SK-N-SH treated with all-trans-retinoic acid at 6 μM for 48 hours (cell line): Measurements from ENCODE around the gene ST6GAL1.
A peak's percentile ranks its signal among the peaks of the same experiment; 100 is the strongest.

ENCODE experiments used
- ATAC-seq: fragments of 200-7000 bp; cut with Tn5 transposase; 3 replicates; pipeline ENCODE4 v1.9.1; 2020; ENCODE audit warnings: mild to moderate bottlenecking, moderate library complexity
- ARNTL ChIP-seq: fragments of 450-650 bp; formaldehyde crosslinking; IDR thresholded peaks from 2 replicates; pipeline ENCODE4 v1.5.0; 2020; ENCODE audit warnings: low read depth, mild to moderate bottlenecking, moderate library complexity, borderline replicate concordance
- BACH2 ChIP-seq: fragments of 250-450 bp; sonication (Bioruptor Pico); IDR thresholded peaks from 2 replicates; pipeline ENCODE4 v1.9.0; 2021; ENCODE audit warnings: mild to moderate bottlenecking, borderline replicate concordance
- CSDC2 ChIP-seq: fragments of 250-450 bp; sonication (Bioruptor Pico); IDR thresholded peaks from 2 replicates; pipeline ENCODE4 v1.5.0; 2020; ENCODE audit warnings: mild to moderate bottlenecking, moderate library complexity
- ESRRG ChIP-seq: fragments of 250-450 bp; sonication (Bioruptor Pico); IDR thresholded peaks from 2 replicates; pipeline ENCODE4 v1.6.1; 2021; ENCODE audit warnings: mild to moderate bottlenecking
- ISL1 ChIP-seq: fragments of 250-450 bp; sonication (Bioruptor Pico); IDR thresholded peaks from 2 replicates; pipeline ENCODE4 v2.1.2; 2022; ENCODE audit warnings: mild to moderate bottlenecking, moderate library complexity
- OSR1 ChIP-seq: fragments of 250-450 bp; sonication (Bioruptor Pico); IDR thresholded peaks from 2 replicates; pipeline ENCODE4 v1.8.0; 2022; ENCODE audit warnings: moderate library complexity, mild to moderate bottlenecking, inconsistent platforms
- PPARA ChIP-seq: fragments of 250-450 bp; sonication (Bioruptor Pico); IDR thresholded peaks from 2 replicates; pipeline ENCODE4 v1.5.0; 2020; ENCODE audit warnings: mild to moderate bottlenecking, borderline replicate concordance
- RARB ChIP-seq: fragments of 250-450 bp; sonication (Bioruptor Pico); IDR thresholded peaks from 2 replicates; pipeline ENCODE4 v1.8.0; 2021; ENCODE audit warnings: mild to moderate bottlenecking, moderate library complexity
- SNAI2 ChIP-seq: fragments of 250-450 bp; sonication (Bioruptor Pico); IDR thresholded peaks from 2 replicates; pipeline ENCODE4 v1.5.0; 2020; ENCODE audit warnings: mild to moderate bottlenecking, moderate library complexity
- TOX ChIP-seq: fragments of 250-450 bp; sonication (Bioruptor Pico); IDR thresholded peaks from 2 replicates; pipeline ENCODE4 v1.8.0; 2021; ENCODE audit warnings: mild to moderate bottlenecking, moderate library complexity, borderline replicate concordance
- ZC3H10 ChIP-seq: fragments of 250-450 bp; sonication (Bioruptor Pico); IDR thresholded peaks from 2 replicates; pipeline ENCODE4 v1.5.1; 2021; ENCODE audit warnings: mild to moderate bottlenecking, moderate library complexity
- ZNF565 ChIP-seq: fragments of 450-650 bp; formaldehyde crosslinking; conservative IDR thresholded peaks from 2 replicates; pipeline ENCODE4 v1.5.0; 2020; ENCODE audit warnings: low read depth, mild to moderate bottlenecking, moderate library complexity
- ZNF8 ChIP-seq: fragments of 450-650 bp; formaldehyde crosslinking; IDR thresholded peaks from 2 replicates; pipeline ENCODE4 v1.5.0; 2020; ENCODE audit warnings: mild to moderate bottlenecking, moderate library complexity
- TF ChIP-seq, protein P1 (sequence below): fragments of 250-450 bp; sonication (Bioruptor Pico); IDR thresholded peaks from 2 replicates; pipeline ENCODE4 v1.8.0; 2021; ENCODE audit warnings: low read depth, mild to moderate bottlenecking, moderate library complexity, borderline replicate concordance
- TF ChIP-seq, protein P2 (sequence below): fragments of 250-450 bp; sonication (Bioruptor Pico); IDR thresholded peaks from 2 replicates; pipeline ENCODE4 v1.5.0; 2020; ENCODE audit warnings: mild to moderate bottlenecking, moderate library complexity
- TF ChIP-seq, protein P3 (sequence below): fragments of 250-450 bp; sonication (Bioruptor Pico); IDR thresholded peaks from 2 replicates; pipeline ENCODE4 v1.5.1; 2021; ENCODE audit warnings: mild to moderate bottlenecking, moderate library complexity
- TF ChIP-seq, protein P4 (sequence below): fragments of 250-450 bp; sonication (Bioruptor Pico); IDR thresholded peaks from 2 replicates; pipeline ENCODE4 v1.5.1; 2020; ENCODE audit warnings: low read depth, mild to moderate bottlenecking, moderate library complexity
- TF ChIP-seq, protein P5 (sequence below): fragments of 250-450 bp; sonication (Bioruptor Pico); IDR thresholded peaks from 2 replicates; pipeline ENCODE4 v1.8.0; 2020; ENCODE audit warnings: mild to moderate bottlenecking, moderate library complexity, borderline replicate concordance

ST6GAL1 gene

DNA sequence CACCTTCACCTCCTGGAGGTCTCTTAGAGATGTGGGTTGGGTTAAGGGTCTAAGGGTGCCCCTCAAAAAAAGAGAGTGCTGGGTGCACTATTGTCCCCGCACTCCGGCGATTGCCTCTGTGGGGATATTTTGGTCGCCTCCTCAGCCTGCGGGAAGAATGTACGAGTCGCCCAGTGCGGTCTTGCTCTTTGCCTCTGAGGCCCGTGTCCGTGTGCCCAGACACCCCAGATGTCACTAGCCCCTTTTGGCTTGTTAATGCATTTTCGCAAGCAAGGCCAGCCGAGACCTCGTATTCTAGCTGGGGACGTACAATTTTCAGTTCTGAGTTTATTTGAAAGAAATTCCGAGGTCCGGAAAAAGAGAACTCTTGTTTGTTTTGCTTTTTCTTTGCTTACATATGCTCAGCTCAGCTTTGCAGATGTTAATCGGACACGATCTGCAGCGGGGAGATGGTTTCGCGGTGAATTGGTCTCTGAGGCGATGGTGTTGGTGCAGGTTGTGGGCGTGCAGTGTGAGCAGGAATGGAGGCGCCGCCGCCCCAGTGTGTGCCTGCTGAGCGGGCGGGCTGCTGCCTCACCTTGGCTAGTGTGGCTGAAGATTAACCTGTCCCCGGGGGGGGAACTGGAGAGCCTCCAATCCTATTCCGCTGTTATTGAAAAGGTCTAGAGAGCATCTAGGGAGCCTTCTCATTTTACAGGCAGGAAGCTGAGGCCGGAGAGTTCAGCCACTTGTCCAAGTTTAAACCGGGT is 1.4 kb downstream of the ST6GAL1 start:
- peak; percentile 46 for ATAC-seq
- TF ChIP-seq TOX (CRISPR knock-in tag), result no peak
- TF ChIP-seq ZC3H10 (CRISPR knock-in tag), result no peak
- TF ChIP-seq ISL1 (CRISPR knock-in tag), result no peak
- TF ChIP-seq, protein P1, sequence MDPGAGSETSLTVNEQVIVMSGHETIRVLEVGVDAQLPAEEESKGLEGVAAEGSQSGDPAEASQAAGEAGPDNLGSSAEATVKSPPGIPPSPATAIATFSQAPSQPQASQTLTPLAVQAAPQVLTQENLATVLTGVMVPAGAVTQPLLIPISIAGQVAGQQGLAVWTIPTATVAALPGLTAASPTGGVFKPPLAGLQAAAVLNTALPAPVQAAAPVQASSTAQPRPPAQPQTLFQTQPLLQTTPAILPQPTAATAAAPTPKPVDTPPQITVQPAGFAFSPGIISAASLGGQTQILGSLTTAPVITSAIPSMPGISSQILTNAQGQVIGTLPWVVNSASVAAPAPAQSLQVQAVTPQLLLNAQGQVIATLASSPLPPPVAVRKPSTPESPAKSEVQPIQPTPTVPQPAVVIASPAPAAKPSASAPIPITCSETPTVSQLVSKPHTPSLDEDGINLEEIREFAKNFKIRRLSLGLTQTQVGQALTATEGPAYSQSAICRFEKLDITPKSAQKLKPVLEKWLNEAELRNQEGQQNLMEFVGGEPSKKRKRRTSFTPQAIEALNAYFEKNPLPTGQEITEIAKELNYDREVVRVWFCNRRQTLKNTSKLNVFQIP (CRISPR knock-in tag), result no peak
- TF ChIP-seq, protein P2, sequence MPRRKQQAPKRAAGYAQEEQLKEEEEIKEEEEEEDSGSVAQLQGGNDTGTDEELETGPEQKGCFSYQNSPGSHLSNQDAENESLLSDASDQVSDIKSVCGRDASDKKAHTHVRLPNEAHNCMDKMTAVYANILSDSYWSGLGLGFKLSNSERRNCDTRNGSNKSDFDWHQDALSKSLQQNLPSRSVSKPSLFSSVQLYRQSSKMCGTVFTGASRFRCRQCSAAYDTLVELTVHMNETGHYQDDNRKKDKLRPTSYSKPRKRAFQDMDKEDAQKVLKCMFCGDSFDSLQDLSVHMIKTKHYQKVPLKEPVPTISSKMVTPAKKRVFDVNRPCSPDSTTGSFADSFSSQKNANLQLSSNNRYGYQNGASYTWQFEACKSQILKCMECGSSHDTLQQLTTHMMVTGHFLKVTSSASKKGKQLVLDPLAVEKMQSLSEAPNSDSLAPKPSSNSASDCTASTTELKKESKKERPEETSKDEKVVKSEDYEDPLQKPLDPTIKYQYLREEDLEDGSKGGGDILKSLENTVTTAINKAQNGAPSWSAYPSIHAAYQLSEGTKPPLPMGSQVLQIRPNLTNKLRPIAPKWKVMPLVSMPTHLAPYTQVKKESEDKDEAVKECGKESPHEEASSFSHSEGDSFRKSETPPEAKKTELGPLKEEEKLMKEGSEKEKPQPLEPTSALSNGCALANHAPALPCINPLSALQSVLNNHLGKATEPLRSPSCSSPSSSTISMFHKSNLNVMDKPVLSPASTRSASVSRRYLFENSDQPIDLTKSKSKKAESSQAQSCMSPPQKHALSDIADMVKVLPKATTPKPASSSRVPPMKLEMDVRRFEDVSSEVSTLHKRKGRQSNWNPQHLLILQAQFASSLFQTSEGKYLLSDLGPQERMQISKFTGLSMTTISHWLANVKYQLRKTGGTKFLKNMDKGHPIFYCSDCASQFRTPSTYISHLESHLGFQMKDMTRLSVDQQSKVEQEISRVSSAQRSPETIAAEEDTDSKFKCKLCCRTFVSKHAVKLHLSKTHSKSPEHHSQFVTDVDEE, result no peak
- TF ChIP-seq ZNF8, result no peak
- no peak for TF ChIP-seq ARNTL (CRISPR knock-in tag)
- no peak for TF ChIP-seq CSDC2
- TF ChIP-seq, protein P3, sequence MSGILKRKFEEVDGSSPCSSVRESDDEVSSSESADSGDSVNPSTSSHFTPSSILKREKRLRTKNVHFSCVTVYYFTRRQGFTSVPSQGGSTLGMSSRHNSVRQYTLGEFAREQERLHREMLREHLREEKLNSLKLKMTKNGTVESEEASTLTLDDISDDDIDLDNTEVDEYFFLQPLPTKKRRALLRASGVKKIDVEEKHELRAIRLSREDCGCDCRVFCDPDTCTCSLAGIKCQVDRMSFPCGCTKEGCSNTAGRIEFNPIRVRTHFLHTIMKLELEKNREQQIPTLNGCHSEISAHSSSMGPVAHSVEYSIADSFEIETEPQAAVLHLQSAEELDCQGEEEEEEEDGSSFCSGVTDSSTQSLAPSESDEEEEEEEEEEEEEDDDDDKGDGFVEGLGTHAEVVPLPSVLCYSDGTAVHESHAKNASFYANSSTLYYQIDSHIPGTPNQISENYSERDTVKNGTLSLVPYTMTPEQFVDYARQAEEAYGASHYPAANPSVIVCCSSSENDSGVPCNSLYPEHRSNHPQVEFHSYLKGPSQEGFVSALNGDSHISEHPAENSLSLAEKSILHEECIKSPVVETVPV (CRISPR knock-in tag), result no peak

DNA sequence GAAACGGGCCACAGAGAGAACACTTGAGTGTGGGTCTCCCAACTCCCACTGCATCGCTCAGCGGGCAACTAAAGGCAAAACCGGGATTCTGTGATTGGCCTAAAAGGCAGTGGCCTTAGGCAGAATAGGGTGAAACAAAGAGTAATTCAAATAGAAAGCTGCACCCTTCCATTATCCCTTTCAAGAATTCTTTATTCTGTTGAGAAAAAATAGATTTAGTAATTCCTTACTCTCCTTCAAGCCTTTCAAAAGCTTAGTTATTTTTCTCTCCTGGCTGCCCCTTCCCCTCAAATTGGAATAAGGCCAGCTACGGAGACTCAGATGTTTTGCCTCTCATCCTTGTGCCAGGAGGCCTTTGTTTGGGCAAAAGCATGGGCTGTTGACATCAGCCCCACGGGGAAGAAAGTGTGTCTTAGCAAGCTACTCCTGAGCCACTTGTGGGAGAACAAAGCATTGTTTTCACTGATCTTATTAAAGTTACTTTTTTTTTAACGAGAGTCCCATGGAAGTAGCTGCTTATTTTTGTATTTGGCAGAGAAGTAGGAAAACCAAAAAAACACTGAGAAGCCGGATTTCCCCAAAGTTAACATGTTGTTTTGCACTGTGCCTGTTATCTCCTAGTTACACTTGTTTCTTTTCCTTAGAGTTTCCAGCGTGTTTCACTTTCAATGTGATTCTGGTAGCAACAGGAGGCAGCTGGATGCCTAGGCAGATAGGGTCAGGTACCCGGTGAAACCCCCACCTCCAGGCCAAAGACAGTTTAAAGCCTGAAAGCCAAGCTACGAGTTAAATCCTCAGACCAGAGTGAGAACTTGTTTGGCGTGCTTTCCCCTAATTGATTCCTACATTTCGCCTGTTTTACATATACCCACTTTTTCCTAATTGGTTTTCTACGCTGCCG is 2.2 kb downstream of the ST6GAL1 start:
- no peak for TF ChIP-seq ZNF565 (CRISPR knock-in tag)
- TF ChIP-seq BACH2, result no peak
- no peak for TF ChIP-seq ZNF8
- TF ChIP-seq OSR1 (CRISPR knock-in tag), result no peak
- TF ChIP-seq RARB, result no peak
- no peak for TF ChIP-seq ESRRG (CRISPR knock-in tag)
- TF ChIP-seq, protein P4, sequence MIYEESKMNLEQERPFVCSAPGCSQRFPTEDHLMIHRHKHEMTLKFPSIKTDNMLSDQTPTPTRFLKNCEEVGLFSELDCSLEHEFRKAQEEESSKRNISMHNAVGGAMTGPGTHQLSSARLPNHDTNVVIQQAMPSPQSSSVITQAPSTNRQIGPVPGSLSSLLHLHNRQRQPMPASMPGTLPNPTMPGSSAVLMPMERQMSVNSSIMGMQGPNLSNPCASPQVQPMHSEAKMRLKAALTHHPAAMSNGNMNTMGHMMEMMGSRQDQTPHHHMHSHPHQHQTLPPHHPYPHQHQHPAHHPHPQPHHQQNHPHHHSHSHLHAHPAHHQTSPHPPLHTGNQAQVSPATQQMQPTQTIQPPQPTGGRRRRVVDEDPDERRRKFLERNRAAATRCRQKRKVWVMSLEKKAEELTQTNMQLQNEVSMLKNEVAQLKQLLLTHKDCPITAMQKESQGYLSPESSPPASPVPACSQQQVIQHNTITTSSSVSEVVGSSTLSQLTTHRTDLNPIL (CRISPR knock-in tag), result no peak
- no peak for TF ChIP-seq ARNTL (CRISPR knock-in tag)
- no peak for TF ChIP-seq SNAI2 (CRISPR knock-in tag)
- TF ChIP-seq, protein P5, sequence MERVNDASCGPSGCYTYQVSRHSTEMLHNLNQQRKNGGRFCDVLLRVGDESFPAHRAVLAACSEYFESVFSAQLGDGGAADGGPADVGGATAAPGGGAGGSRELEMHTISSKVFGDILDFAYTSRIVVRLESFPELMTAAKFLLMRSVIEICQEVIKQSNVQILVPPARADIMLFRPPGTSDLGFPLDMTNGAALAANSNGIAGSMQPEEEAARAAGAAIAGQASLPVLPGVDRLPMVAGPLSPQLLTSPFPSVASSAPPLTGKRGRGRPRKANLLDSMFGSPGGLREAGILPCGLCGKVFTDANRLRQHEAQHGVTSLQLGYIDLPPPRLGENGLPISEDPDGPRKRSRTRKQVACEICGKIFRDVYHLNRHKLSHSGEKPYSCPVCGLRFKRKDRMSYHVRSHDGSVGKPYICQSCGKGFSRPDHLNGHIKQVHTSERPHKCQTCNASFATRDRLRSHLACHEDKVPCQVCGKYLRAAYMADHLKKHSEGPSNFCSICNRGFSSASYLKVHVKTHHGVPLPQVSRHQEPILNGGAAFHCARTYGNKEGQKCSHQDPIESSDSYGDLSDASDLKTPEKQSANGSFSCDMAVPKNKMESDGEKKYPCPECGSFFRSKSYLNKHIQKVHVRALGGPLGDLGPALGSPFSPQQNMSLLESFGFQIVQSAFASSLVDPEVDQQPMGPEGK (CRISPR knock-in tag), result no peak
- TF ChIP-seq PPARA (CRISPR knock-in tag), result no peak
- TF ChIP-seq, protein P2, result no peak
- no peak for ATAC-seq
